SK-N-SH treated with all-trans-retinoic acid at 6 μM for 48 hours (cell line): Measurements from ENCODE around the gene SLC16A6.

Experiments
- ATAC-seq: fragments of 200-7000 bp; cut with Tn5 transposase; 3 replicates; pipeline ENCODE4 v1.9.1; 2020; ENCODE audit warnings: mild to moderate bottlenecking, moderate library complexity
- ARNTL ChIP-seq: fragments of 450-650 bp; formaldehyde crosslinking; IDR thresholded peaks from 2 replicates; pipeline ENCODE4 v1.5.0; 2020; ENCODE audit warnings: low read depth, mild to moderate bottlenecking, moderate library complexity, borderline replicate concordance
- BACH2 ChIP-seq: fragments of 250-450 bp; sonication (Bioruptor Pico); IDR thresholded peaks from 2 replicates; pipeline ENCODE4 v1.9.0; 2021; ENCODE audit warnings: mild to moderate bottlenecking, borderline replicate concordance
- CREB5 ChIP-seq: fragments of 250-450 bp; sonication (Bioruptor Pico); IDR thresholded peaks from 2 replicates; pipeline ENCODE4 v1.5.1; 2020; ENCODE audit warnings: low read depth, mild to moderate bottlenecking, moderate library complexity
- CSDC2 ChIP-seq: fragments of 250-450 bp; sonication (Bioruptor Pico); IDR thresholded peaks from 2 replicates; pipeline ENCODE4 v1.5.0; 2020; ENCODE audit warnings: mild to moderate bottlenecking, moderate library complexity
- ESRRG ChIP-seq: fragments of 250-450 bp; sonication (Bioruptor Pico); IDR thresholded peaks from 2 replicates; pipeline ENCODE4 v1.6.1; 2021; ENCODE audit warnings: mild to moderate bottlenecking
- ISL1 ChIP-seq: fragments of 250-450 bp; sonication (Bioruptor Pico); IDR thresholded peaks from 2 replicates; pipeline ENCODE4 v2.1.2; 2022; ENCODE audit warnings: mild to moderate bottlenecking, moderate library complexity
- OSR1 ChIP-seq: fragments of 250-450 bp; sonication (Bioruptor Pico); IDR thresholded peaks from 2 replicates; pipeline ENCODE4 v1.8.0; 2022; ENCODE audit warnings: moderate library complexity, mild to moderate bottlenecking, inconsistent platforms
- PATZ1 ChIP-seq: fragments of 250-450 bp; sonication (Bioruptor Pico); IDR thresholded peaks from 2 replicates; pipeline ENCODE4 v1.8.0; 2020; ENCODE audit warnings: mild to moderate bottlenecking, moderate library complexity, borderline replicate concordance
- POU6F1 ChIP-seq: fragments of 250-450 bp; sonication (Bioruptor Pico); IDR thresholded peaks from 2 replicates; pipeline ENCODE4 v1.8.0; 2021; ENCODE audit warnings: low read depth, mild to moderate bottlenecking, moderate library complexity, borderline replicate concordance
- PPARA ChIP-seq: fragments of 250-450 bp; sonication (Bioruptor Pico); IDR thresholded peaks from 2 replicates; pipeline ENCODE4 v1.5.0; 2020; ENCODE audit warnings: mild to moderate bottlenecking, borderline replicate concordance
- SNAI2 ChIP-seq: fragments of 250-450 bp; sonication (Bioruptor Pico); IDR thresholded peaks from 2 replicates; pipeline ENCODE4 v1.5.0; 2020; ENCODE audit warnings: mild to moderate bottlenecking, moderate library complexity
- TOX ChIP-seq: fragments of 250-450 bp; sonication (Bioruptor Pico); IDR thresholded peaks from 2 replicates; pipeline ENCODE4 v1.8.0; 2021; ENCODE audit warnings: mild to moderate bottlenecking, moderate library complexity, borderline replicate concordance
- TSHZ2 ChIP-seq: fragments of 250-450 bp; sonication (Bioruptor Pico); IDR thresholded peaks from 2 replicates; pipeline ENCODE4 v1.5.0; 2020; ENCODE audit warnings: mild to moderate bottlenecking, moderate library complexity
- ZC3H10 ChIP-seq: fragments of 250-450 bp; sonication (Bioruptor Pico); IDR thresholded peaks from 2 replicates; pipeline ENCODE4 v1.5.1; 2021; ENCODE audit warnings: mild to moderate bottlenecking, moderate library complexity
- ZFP3 ChIP-seq: fragments of 250-450 bp; sonication (Bioruptor Pico); IDR thresholded peaks from 2 replicates; pipeline ENCODE4 v1.5.0; 2020; ENCODE audit warnings: mild to moderate bottlenecking, moderate library complexity
- ZFP30 ChIP-seq: fragments of 450-650 bp; formaldehyde crosslinking; IDR thresholded peaks from 2 replicates; pipeline ENCODE4 v1.5.0; 2022; ENCODE audit warnings: mild to moderate bottlenecking, moderate library complexity
- ZNF565 ChIP-seq: fragments of 450-650 bp; formaldehyde crosslinking; conservative IDR thresholded peaks from 2 replicates; pipeline ENCODE4 v1.5.0; 2020; ENCODE audit warnings: low read depth, mild to moderate bottlenecking, moderate library complexity
- ZNF70 ChIP-seq: fragments of 450-650 bp; formaldehyde crosslinking; IDR thresholded peaks from 2 replicates; pipeline ENCODE4 v1.5.0; 2020; ENCODE audit warnings: mild to moderate bottlenecking, moderate library complexity
- ZNF8 ChIP-seq: fragments of 450-650 bp; formaldehyde crosslinking; IDR thresholded peaks from 2 replicates; pipeline ENCODE4 v1.5.0; 2020; ENCODE audit warnings: mild to moderate bottlenecking, moderate library complexity
- TF ChIP-seq, protein P1 (sequence below): fragments of 250-450 bp; sonication (Bioruptor Pico); IDR thresholded peaks from 2 replicates; pipeline ENCODE4 v1.5.1; 2021; ENCODE audit warnings: mild to moderate bottlenecking, moderate library complexity

The SLC16A6 gene

DNA sequence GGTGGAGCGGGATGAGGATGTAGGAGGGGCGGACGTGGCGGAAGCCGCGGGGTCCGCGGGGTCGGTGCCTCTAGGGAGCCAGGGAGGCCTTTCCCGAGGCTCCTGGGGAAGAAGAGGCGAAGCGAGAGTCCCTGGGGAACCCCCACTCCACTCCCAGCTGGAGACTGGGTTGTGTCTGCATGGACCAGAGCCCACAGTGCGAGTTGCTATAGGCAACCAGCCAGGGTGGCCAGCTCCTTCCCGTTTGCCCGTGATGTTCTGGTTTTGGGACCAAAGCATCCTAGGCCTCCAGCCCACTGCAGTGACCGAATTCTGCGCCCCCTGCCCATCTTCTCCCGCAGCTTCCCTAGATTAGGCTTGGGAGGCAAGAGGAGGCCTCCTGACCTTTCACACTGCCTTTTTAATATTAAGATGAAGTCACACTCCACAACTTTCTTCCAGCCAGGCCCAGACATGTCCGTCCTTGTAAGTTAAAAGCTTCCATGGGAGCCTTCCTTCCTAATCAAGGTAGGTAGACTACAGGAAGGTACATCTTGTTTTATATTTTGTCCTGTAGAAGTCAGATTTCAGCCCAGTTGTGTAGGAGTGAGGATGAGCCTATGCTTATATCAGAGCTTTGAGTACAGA is 42.6 kb downstream of the SLC16A6 start:
- ATAC-seq, result peak; percentile 61
- TF ChIP-seq ZFP3 (CRISPR knock-in tag) (0 out of 2 replicates have a peak, but pooled peaks have one; percentile 42), ZNF70 (CRISPR knock-in tag) (no peak)

- peak; percentile 97 for ATAC-seq
These were observed 43.3 kb downstream of the SLC16A6 start, which contains the start of gene AMZ2 for GRCh38 chr17:68247445-68248198. AMZ2 (plus strand) TSS chr17:68248043; CDS start chr17:68250188, 2,145 bp downstream.

More at GRCh38 chr17:68247445-68248198, 43.3 kb downstream of the SLC16A6 start, which contains the start of gene AMZ2:
- TF ChIP-seq ZFP3 (CRISPR knock-in tag), result peak; percentile 66; the same call in 1 of the 2 replicates
- no peak for TF ChIP-seq ZC3H10 (CRISPR knock-in tag)
- TF ChIP-seq POU6F1 (CRISPR knock-in tag), result no peak
- peak; percentile 65; the same call in 1 of the 2 replicates for TF ChIP-seq TSHZ2 (CRISPR knock-in tag)
- 0 out of 2 replicates have a peak, but pooled peaks have one; percentile 32 for TF ChIP-seq ESRRG
- TF ChIP-seq SNAI2 (CRISPR knock-in tag), result no peak
- TF ChIP-seq ARNTL (CRISPR knock-in tag), result no peak
- TF ChIP-seq ISL1 (CRISPR knock-in tag), result no peak
- no peak for TF ChIP-seq BACH2
- TF ChIP-seq, protein P1, sequence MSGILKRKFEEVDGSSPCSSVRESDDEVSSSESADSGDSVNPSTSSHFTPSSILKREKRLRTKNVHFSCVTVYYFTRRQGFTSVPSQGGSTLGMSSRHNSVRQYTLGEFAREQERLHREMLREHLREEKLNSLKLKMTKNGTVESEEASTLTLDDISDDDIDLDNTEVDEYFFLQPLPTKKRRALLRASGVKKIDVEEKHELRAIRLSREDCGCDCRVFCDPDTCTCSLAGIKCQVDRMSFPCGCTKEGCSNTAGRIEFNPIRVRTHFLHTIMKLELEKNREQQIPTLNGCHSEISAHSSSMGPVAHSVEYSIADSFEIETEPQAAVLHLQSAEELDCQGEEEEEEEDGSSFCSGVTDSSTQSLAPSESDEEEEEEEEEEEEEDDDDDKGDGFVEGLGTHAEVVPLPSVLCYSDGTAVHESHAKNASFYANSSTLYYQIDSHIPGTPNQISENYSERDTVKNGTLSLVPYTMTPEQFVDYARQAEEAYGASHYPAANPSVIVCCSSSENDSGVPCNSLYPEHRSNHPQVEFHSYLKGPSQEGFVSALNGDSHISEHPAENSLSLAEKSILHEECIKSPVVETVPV, result no peak
- TF ChIP-seq ZNF70 (CRISPR knock-in tag), result no peak
- no peak for TF ChIP-seq CREB5 (CRISPR knock-in tag)
- TF ChIP-seq PATZ1, result peak; percentile 61; the same call in 1 of the 2 replicates
- TF ChIP-seq OSR1, result no peak
- no peak for TF ChIP-seq TOX (CRISPR knock-in tag)
- TF ChIP-seq ZNF565 (CRISPR knock-in tag), result no peak
- peak; percentile 89; the same call in 1 of the 2 replicates for TF ChIP-seq CSDC2 (CRISPR knock-in tag)
- TF ChIP-seq ZNF8 (CRISPR knock-in tag), result no peak
- TF ChIP-seq PPARA, result no peak
- TF ChIP-seq ZFP30 (CRISPR knock-in tag), result no peak
